H1 (cell line): ENCODE measurements around the gene CTIF. TPM values are rescaled to one million over a fixed set of nuclear protein-coding genes. Genes with fewer than 3 reads are reported as not detected.

ENCODE experiments used
- CTCF ChIA-PET: fragments of 300-600 bp; sonication (Branson Sonifier 250); formaldehyde crosslinking; loops from one replicate; lab custom pipeline; 2021; ENCODE audit not compliant: partially characterized antibody; lab: Charles Lee
- POLR2A ChIA-PET: fragments of 300-600 bp; sonication (Branson Sonifier 250); formaldehyde crosslinking; loops from one replicate; lab custom pipeline; 2021; ENCODE audit warnings: inconsistent platforms; ENCODE audit not compliant: partially characterized antibody; lab: Charles Lee
- DNase-seq, 2 experiments: peaks; one replicate each; pipeline versions ENCODE4 v3.0.0 to v3.0.0-alpha.2; 2010 to 2022; ENCODE audit warnings: low spot score in 2 of 2, low read depth in 1 of 2, mixed read lengths in 1 of 2
- FAIRE-seq: peaks from 2 replicates; lab custom pipeline; 2011; peaks lifted over from hg19 to GRCh38; lab: Jason Lieb, UNC
- H2AFZ ChIP-seq: 2 replicates; pipeline ENCODE4 v1.8.1; 2012; ENCODE audit warnings: low read length, inconsistent platforms
- H2AK5ac ChIP-seq: 2 replicates; pipeline ENCODE4 v1.6.1; 2013; ENCODE audit warnings: low read depth, low read length
- H2BK120ac ChIP-seq: replicated peaks from 2 replicates; pipeline ENCODE3; 2013; ENCODE audit warnings: low read depth, low read length, inconsistent platforms
- H2BK12ac ChIP-seq: 2 replicates; pipeline ENCODE4 v1.6.1; 2013; ENCODE audit warnings: low read depth, low read length
- H2BK15ac ChIP-seq: 2 replicates; pipeline ENCODE4 v1.6.1; 2013; ENCODE audit warnings: low read length
- H2BK20ac ChIP-seq: 2 replicates; pipeline ENCODE4 v1.6.1; 2013; ENCODE audit warnings: low read length
- H2BK5ac ChIP-seq: 2 replicates; pipeline ENCODE4 v1.6.1; 2013; ENCODE audit warnings: low read depth, low read length
- H3K14ac ChIP-seq: 2 replicates; pipeline ENCODE4 v1.6.1; 2013; ENCODE audit warnings: inconsistent platforms; ENCODE audit not compliant: insufficient read length
- H3K18ac ChIP-seq: 2 replicates; pipeline ENCODE4 v1.6.1; 2013; ENCODE audit warnings: low read length; ENCODE audit errors: extremely low read depth
- H3K23ac ChIP-seq: 2 replicates; pipeline ENCODE4 v1.6.1; 2013; ENCODE audit warnings: inconsistent platforms; ENCODE audit not compliant: insufficient read length
- H3K23me2 ChIP-seq: 2 replicates; pipeline ENCODE4 v1.6.1; 2013; ENCODE audit warnings: low read depth, low read length
- H3K27ac ChIP-seq: 2 replicates; pipeline ENCODE4 v1.6.1; 2011; ENCODE audit warnings: low read depth, low read length, inconsistent platforms
- H3K27me3 ChIP-seq, 4 experiments: replicated peaks in 1 of 4; 1 replicate in 1 of 4; 2 replicates in 3 of 4; pipeline versions ENCODE4 v1.6.1 to v1.8.1; 2011 to 2013; ENCODE audit warnings: low read length in 3 of 4, mild to moderate bottlenecking in 3 of 4, inconsistent platforms in 2 of 4, mixed read lengths in 2 of 4, moderate library complexity in 1 of 4; ENCODE audit not compliant: control insufficient read depth in 3 of 4, insufficient read depth in 3 of 4; ENCODE audit errors: extremely low read depth in 1 of 4
- H3K36me3 ChIP-seq, 4 experiments: 2 replicates each; pipeline versions ENCODE4 v1.6.1 to v1.8.1; 2011 to 2013; ENCODE audit warnings: mild to moderate bottlenecking in 4 of 4, low read length in 3 of 4, moderate library complexity in 2 of 4, control low read depth in 1 of 4, inconsistent platforms in 1 of 4; ENCODE audit not compliant: insufficient read depth in 4 of 4, control insufficient read depth in 2 of 4
- H3K4ac ChIP-seq: replicated peaks from 2 replicates; pipeline ENCODE3; 2013; ENCODE audit warnings: low read length, low read depth, mixed read lengths, inconsistent platforms; ENCODE audit not compliant: insufficient read length
- H3K4me1 ChIP-seq, 4 experiments: replicated peaks in 1 of 4; 1 replicate in 1 of 4; 2 replicates in 3 of 4; pipeline versions ENCODE4 v1.6.1 to v1.8.1; 2011 to 2013; ENCODE audit warnings: low read length in 3 of 4, inconsistent platforms in 2 of 4, mixed read lengths in 1 of 4; ENCODE audit not compliant: insufficient read depth in 4 of 4, control insufficient read depth in 3 of 4
- H3K4me2 ChIP-seq, 2 experiments: 2 replicates each; pipeline versions ENCODE4 v1.6.1 to v1.8.1; 2011 to 2013; ENCODE audit warnings: low read depth in 2 of 2, low read length in 2 of 2, control low read depth in 1 of 2, inconsistent platforms in 1 of 2, mild to moderate bottlenecking in 1 of 2; ENCODE audit not compliant: insufficient read depth in 1 of 2
- H3K4me3 ChIP-seq, 4 experiments: fragments of 200-600, 300-600 bp in 1 of 4; sonication (generic), shearing (Covaris generic), sonication (Bioruptor Twin) in 1 of 4; 2 replicates each; pipeline versions ENCODE4 v1.5.1 to v1.8.1; 2011 to 2016; ENCODE audit warnings: low read length in 4 of 4, low read depth in 3 of 4, control low read depth in 2 of 4, inconsistent platforms in 2 of 4, mild to moderate bottlenecking in 2 of 4, mixed read lengths in 1 of 4, moderate library complexity in 1 of 4; ENCODE audit not compliant: insufficient read depth in 2 of 4; ENCODE audit errors: extremely low read depth in 1 of 4
- H3K56ac ChIP-seq: replicated peaks from 2 replicates; pipeline ENCODE3; 2013; ENCODE audit warnings: low read depth, mild to moderate bottlenecking, mixed read lengths, low read length, inconsistent platforms; ENCODE audit not compliant: insufficient read length
- H3K79me1 ChIP-seq: 2 replicates; pipeline ENCODE4 v1.6.1; 2013; ENCODE audit warnings: low read depth, low read length, control low read depth
- H3K79me2 ChIP-seq, 2 experiments: 2 replicates each; pipeline versions ENCODE4 v1.6.1 to v1.8.1; 2012 to 2013; ENCODE audit warnings: low read length in 2 of 2, mild to moderate bottlenecking in 2 of 2, inconsistent platforms in 1 of 2; ENCODE audit not compliant: insufficient read depth in 2 of 2, control insufficient read depth in 1 of 2
- H3K9ac ChIP-seq, 4 experiments: replicated peaks in 1 of 4; 1 replicate in 1 of 4; 2 replicates in 3 of 4; pipeline versions ENCODE4 v1.6.1 to v1.8.1; 2011 to 2013; ENCODE audit warnings: low read depth in 3 of 4, low read length in 3 of 4, control low read depth in 2 of 4, mild to moderate bottlenecking in 2 of 4, moderate library complexity in 2 of 4, inconsistent platforms in 1 of 4; ENCODE audit errors: extremely low read depth in 1 of 4
- H3K9me3 ChIP-seq, 2 experiments: 2 replicates each; pipeline versions ENCODE4 v1.6.1 to v1.8.1; 2012 to 2013; ENCODE audit warnings: mild to moderate bottlenecking in 2 of 2, moderate library complexity in 2 of 2, control low read depth in 1 of 2, inconsistent platforms in 1 of 2, low read depth in 1 of 2, low read length in 1 of 2, mixed read lengths in 1 of 2; ENCODE audit not compliant: insufficient read depth in 2 of 2
- H4K20me1 ChIP-seq, 2 experiments: replicated peaks in 1 of 2; 2 replicates each; pipeline versions ENCODE3 to v1.8.1; 2011 to 2013; ENCODE audit warnings: inconsistent platforms in 2 of 2, low read length in 2 of 2, mild to moderate bottlenecking in 1 of 2; ENCODE audit not compliant: insufficient read depth in 2 of 2, control insufficient read depth in 1 of 2
- H4K5ac ChIP-seq: 2 replicates; pipeline ENCODE4 v1.6.1; 2013; ENCODE audit warnings: low read length, low read depth, mixed read lengths, inconsistent platforms; ENCODE audit not compliant: insufficient read length
- H4K8ac ChIP-seq: 2 replicates; pipeline ENCODE4 v1.8.0; 2013; ENCODE audit warnings: mild to moderate bottlenecking, moderate library complexity, low read length, inconsistent platforms; ENCODE audit not compliant: insufficient read depth; ENCODE audit errors: extremely low read depth
- H4K91ac ChIP-seq: replicated peaks from 2 replicates; pipeline ENCODE3; 2013; ENCODE audit warnings: low read length, mixed read lengths, inconsistent platforms; ENCODE audit not compliant: insufficient read length
- CBX5 ChIP-seq: fragments of 300-800, 300-1000 bp; sonication (generic); IDR thresholded peaks from 2 replicates; pipeline ENCODE4 v1.7.1; 2016; ENCODE audit warnings: antibody characterized with exemption, low read length, low read depth
- CBX8 ChIP-seq: fragments of 300-800, 300-1000 bp; sonication (generic); IDR thresholded peaks from 2 replicates; pipeline ENCODE4 v1.7.1; 2016; ENCODE audit warnings: low read depth, low read length, borderline replicate concordance
- CREB1 ChIP-seq: IDR thresholded peaks from 2 replicates; pipeline ENCODE4 v1.6.1; 2012; ENCODE audit warnings: inconsistent platforms
- KDM4A ChIP-seq: IDR thresholded peaks from one replicate; pipeline ENCODE4 v1.7.1; 2012; ENCODE audit warnings: low read depth, mild to moderate bottlenecking, moderate library complexity, low read length, inconsistent platforms; ENCODE audit not compliant: severe bottlenecking
- RXRA ChIP-seq: IDR thresholded peaks from 2 replicates; pipeline ENCODE4 v1.6.1; 2011; ENCODE audit warnings: low read depth, mild to moderate bottlenecking, low read length, moderate library complexity; ENCODE audit not compliant: insufficient read depth
- SP2 ChIP-seq: IDR thresholded peaks from 2 replicates; pipeline ENCODE4 v1.6.1; 2012; ENCODE audit warnings: mild to moderate bottlenecking, low read length, inconsistent platforms
- SP4 ChIP-seq: IDR thresholded peaks from 2 replicates; pipeline ENCODE4 v1.6.1; 2012; ENCODE audit warnings: low read length, inconsistent platforms
- TCF12 ChIP-seq: IDR thresholded peaks from 2 replicates; pipeline ENCODE4 v1.6.1; 2011; ENCODE audit warnings: low read depth, mild to moderate bottlenecking, low read length
- WGBS, 2 experiments: shearing (Covaris generic) in 1 of 2; methylation state at CpG; one replicate each; pipeline versions ENCODE4 v1.1.6 to v1.1.7; 2013 to 2015; ENCODE audit warnings: low lambda C conversion rate in 2 of 2, mixed read lengths in 2 of 2, inconsistent platforms in 1 of 2, low coverage in 1 of 2, missing lambda C conversion rate in 1 of 2; ENCODE audit not compliant: insufficient replicate concordance in 2 of 2, insufficient coverage in 1 of 2, insufficient read length in 1 of 2; ENCODE audit errors: extremely low coverage in 1 of 2, missing lambda C conversion rate in 1 of 2; 5-methylcytosine and 5-hydroxymethylcytosine counted together
- polyA plus RNA-seq, 7 experiments: library from polyadenylated mRNA; depleted of rRNA in 3 of 7; stranded (reverse) in 5 of 7; unstranded in 2 of 7; fragments of >200 nt in 5 of 7; fragments of 200-250 nt in 2 of 7; gene quantifications; 1 replicate in 5 of 7; 2 replicates in 1 of 7; 4 replicates in 1 of 7; pipeline versions ENCODE4 v1.2.1 to v1.2.3, GENCODE V29; 2011 to 2013; ENCODE audit warnings: missing spikeins in 2 of 7, mixed read lengths in 2 of 7
- total RNA-seq: library from RNA; stranded (reverse); fragmentation: NEBNext Ultra II Directional; extraction: Animal tissue kit (Norgen Biotek cat#: 25700); gene quantifications from 2 replicates; pipeline ENCODE4 v1.2.1, GENCODE V29; 2021

CTIF gene
- total and polyA plus RNA-seq, 2 of the 8 experiments (the other 6 are each of a cell fraction or from before 2014, with no cell fraction given), result 9.0 to 17.8 TPM

DNA sequence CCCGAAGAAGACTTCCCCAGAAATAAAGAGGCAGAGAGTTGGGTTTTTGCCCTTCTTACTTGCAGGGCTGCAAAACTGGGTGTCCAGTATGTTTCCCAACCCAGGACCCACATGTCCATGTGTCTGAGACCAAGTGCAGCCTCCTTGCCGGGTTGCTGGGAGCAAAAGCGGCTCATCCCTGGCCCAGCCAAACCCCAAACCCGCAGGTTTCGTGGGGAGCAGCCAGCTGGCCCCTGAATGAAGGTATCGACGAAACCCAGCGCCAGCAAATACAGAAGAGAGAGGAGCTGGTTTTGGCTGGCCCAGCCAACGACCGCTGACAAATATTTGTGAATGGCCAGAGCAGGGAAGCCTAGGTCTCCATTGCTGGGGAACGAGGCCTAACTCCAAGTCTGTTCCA is 214.9 kb downstream of the CTIF start:
- POLR2A ChIA-PET, result no interaction called here
- Histone ChIP-seq H3K23ac (no peak overlapping the region), H3K4me3 (no peak overlapping the region), H2BK20ac (no peak overlapping the region), H3K9ac (no peak overlapping the region), H2AFZ (no peak overlapping the region), H4K5ac (no peak overlapping the region), H3K4me1 (no peaks in the 10 kb centered on the region), H3K4ac (no peak overlapping the region), H3K79me1 (no peaks in the 10 kb centered on the region), H3K14ac (no peak overlapping the region), H4K91ac (no peak overlapping the region), H3K4me2 (no peak overlapping the region), H2BK5ac (no peak overlapping the region), H4K8ac (no peak overlapping the region), H3K56ac (no peak overlapping the region), H4K20me1 (no peaks in the 10 kb centered on the region), H2BK12ac (no peak overlapping the region), H2BK15ac (no peak overlapping the region), H3K79me2 (no peaks in the 10 kb centered on the region), H3K27me3 (no peaks in the 10 kb centered on the region), H3K9me3 (no peaks in the 10 kb centered on the region), H3K18ac (no peak overlapping the region)
- WGBS, 2 experiments, result 89% methylated on average over 11 of the region's 11 CpGs; no CpG with 5 or more reads in 1 of the 2 experiments
- DNase-seq, result no peak
- CTCF ChIA-PET, result interaction anchor here (1.1 to 1.8 kb wide), 3 partner anchors 21 to 40 kb away, joined by 3 to 6 read pairs (median 6); no protein-coding TSS in a partner anchor
- no peak for TF ChIP-seq RXRA
- no peak for TF ChIP-seq TCF12
- no peak for TF ChIP-seq CREB1
- no peak for TF ChIP-seq CBX8
- TF ChIP-seq CBX5, result no peak
- no peak for TF ChIP-seq KDM4A
- no peak for TF ChIP-seq SP2
- no peak for TF ChIP-seq SP4
- TF ChIP-seq, all 59 proteins: peak for 0
- Histone ChIP-seq H2AK5ac (no peak overlapping the region; the same call in 1 of the 2 replicates), H3K27ac (no peak overlapping the region), H2BK120ac (no peak overlapping the region), H3K36me3 (peaks cover 0 to 2% (median under 1%) of the 10 kb centered on the region in 4 experiments; a peak in 2 of 8 replicates), H3K23me2 (no peaks in the 10 kb centered on the region)
- no peak for FAIRE-seq
